ENCODE results near the gene FSIP1. TPM values are rescaled to one million over a fixed set of nuclear protein-coding genes. Genes with fewer than 3 reads are reported as not detected.

FSIP1 gene
- total RNA-seq, 4 donors from 2014 or later, result 0.83 to 4.6 (median 1.4) TPM

DNA sequence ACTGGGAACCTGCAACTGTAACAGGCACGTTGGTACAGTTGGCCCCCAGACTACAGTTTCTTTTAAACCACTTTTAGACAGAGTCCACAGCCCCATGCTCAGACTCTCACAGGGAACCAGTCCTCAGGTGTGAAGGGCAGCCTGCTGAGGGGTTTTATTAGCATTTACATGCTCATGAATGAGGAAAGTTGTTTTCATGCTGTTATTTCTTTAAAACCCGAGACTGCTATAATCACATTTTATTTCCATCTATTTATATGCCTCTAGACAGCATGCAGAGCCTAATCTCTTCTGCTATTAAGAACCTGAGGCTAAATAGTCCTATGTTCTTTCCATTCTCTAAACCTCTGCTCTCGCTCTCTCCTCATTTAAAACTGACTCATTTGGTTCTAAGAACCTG is 26.3 kb upstream of the FSIP1 start:
- WGBS, result 69% methylated on average over 3 of the region's 3 CpGs
- intact Hi-C loops (cut with DNase I), result no loop called here
- TF ChIP-seq EP300 (IDR thresholded peaks at IDR 0.05), result no peak
- TF ChIP-seq POLR2AphosphoS5 (IDR thresholded peaks at IDR 0.05), result no peak
- TF ChIP-seq, protein P1, sequence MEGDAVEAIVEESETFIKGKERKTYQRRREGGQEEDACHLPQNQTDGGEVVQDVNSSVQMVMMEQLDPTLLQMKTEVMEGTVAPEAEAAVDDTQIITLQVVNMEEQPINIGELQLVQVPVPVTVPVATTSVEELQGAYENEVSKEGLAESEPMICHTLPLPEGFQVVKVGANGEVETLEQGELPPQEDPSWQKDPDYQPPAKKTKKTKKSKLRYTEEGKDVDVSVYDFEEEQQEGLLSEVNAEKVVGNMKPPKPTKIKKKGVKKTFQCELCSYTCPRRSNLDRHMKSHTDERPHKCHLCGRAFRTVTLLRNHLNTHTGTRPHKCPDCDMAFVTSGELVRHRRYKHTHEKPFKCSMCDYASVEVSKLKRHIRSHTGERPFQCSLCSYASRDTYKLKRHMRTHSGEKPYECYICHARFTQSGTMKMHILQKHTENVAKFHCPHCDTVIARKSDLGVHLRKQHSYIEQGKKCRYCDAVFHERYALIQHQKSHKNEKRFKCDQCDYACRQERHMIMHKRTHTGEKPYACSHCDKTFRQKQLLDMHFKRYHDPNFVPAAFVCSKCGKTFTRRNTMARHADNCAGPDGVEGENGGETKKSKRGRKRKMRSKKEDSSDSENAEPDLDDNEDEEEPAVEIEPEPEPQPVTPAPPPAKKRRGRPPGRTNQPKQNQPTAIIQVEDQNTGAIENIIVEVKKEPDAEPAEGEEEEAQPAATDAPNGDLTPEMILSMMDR (IDR thresholded peaks at IDR 0.05), result no peak
- TF ChIP-seq POLR2A (IDR thresholded peaks at IDR 0.05; ENCODE audit: low read depth), result no peak

DNA sequence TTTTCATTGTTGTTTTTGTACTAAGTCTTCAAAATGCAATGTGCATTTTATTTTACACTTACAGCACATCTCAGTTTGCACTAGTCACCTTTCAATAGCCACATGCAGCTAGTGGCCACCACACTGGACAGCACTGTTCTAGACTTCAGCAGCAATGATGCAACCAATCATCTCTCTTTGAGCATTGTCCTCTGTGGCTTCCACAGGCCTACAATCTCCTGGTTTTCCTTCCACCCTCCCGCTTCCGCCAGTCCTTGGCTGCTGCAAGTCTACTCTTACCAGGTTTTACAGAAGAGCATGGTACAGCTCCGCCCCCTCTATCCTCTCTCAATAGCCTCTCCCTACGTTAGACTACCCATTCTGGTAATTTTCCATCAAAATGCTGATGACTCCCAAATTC is 25.1 kb upstream of the FSIP1 start:
- WGBS, result 88% methylated on average over 4 of the region's 4 CpGs
- Histone ChIP-seq H3K36me3 (no peaks in the 10 kb centered on the region), H3K9me3 (no peaks in the 10 kb centered on the region), H3K27me3 (no peaks in the 10 kb centered on the region), H3K27ac (replicated peaks in 1 of 4) (no peak overlapping the region), H3K4me1 (no peaks in the 10 kb centered on the region), H3K4me3 (no peak overlapping the region)
- intact Hi-C loops (cut with DNase I), result no loop called here
- DNase-seq (ENCODE audit: extremely low spot score), result no peak
- TF ChIP-seq POLR2A (IDR thresholded peaks at IDR 0.05; ENCODE audit: low read depth), result no peak
- TF ChIP-seq, protein P1 (IDR thresholded peaks at IDR 0.05), result no peak
- no peak for TF ChIP-seq EP300 (IDR thresholded peaks at IDR 0.05)
- no peak for TF ChIP-seq POLR2AphosphoS5 (IDR thresholded peaks at IDR 0.05)

More for the DNA sequence above, 26.3 kb upstream of the FSIP1 start:
- Histone ChIP-seq H3K36me3 (no peaks in the 10 kb centered on the region), H3K4me3 (no peak overlapping the region), H3K27me3 (no peaks in the 10 kb centered on the region), H3K9me3 (no peaks in the 10 kb centered on the region), H3K27ac (replicated peaks in 1 of 4) (no peak overlapping the region), H3K4me1 (no peaks in the 10 kb centered on the region)
- DNase-seq (ENCODE audit: extremely low spot score), result no peak

DNA sequence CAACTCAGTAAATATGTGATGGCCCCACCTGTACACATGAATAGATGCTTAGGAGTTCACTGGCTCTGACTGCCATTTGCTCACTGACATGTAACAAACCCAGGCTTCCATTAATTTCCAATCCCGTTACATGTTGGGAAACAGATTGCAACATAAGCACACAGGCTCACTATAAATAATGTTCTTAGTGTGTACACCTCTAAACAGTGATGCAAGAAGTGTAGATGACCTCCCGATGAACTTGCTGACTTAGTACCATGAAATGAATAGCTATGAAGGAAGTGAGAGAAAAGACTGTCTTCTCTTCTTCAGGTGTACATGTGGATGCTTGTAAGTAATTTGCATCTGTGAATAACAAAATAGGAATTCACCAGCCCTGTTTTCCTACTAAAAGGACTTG is 21.4 kb upstream of the FSIP1 start:
- no peaks in the 10 kb centered on the region for H3K9me3 ChIP-seq
- H3K4me1 ChIP-seq, result no peaks in the 10 kb centered on the region
- H3K4me3 ChIP-seq, result no peak overlapping the region
- H3K27me3 ChIP-seq, result no peaks in the 10 kb centered on the region
- 78% methylated on average over 2 of the region's 2 CpGs for WGBS
- TF ChIP-seq, protein P1 (IDR thresholded peaks at IDR 0.05), result no peak
- peak in 1 of 2 donors; percentile 10 for TF ChIP-seq POLR2AphosphoS5 (IDR thresholded peaks at IDR 0.05)
- intact Hi-C loops (cut with DNase I), result loop anchor here (5.0 kb wide), 1 partner anchor 68 kb away; no protein-coding TSS in a partner anchor
- H3K36me3 ChIP-seq, result peaks cover 0 to 8% (median 0%) of the 10 kb centered on the region in 4 donors
- no peak overlapping the region for H3K27ac ChIP-seq (replicated peaks in 1 of 4)
- DNase-seq (ENCODE audit: extremely low spot score), result no peak

DNA sequence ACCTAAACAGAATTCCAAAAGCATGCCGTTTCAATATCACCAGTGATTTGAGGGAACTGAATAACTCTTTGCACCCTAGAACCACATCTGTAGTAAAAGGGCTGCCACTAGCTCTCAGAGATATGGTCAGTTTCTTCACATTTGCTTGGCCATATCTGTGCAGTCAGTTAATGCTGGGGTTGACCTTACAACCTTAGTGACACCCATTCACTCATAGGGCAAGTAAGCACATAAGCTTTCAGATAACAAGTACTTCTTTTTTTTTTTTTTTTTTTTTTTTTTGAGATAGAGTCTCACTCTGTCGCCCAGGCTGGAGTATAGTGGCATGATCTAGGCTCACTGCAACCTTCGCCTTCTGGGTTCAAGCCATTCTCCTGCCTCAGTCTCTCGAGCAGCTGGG is 20.4 kb upstream of the FSIP1 start:
- intact Hi-C loops (cut with DNase I), result loop anchor here (5.0 kb wide), 1 partner anchor 69 kb away; no protein-coding TSS in a partner anchor
- WGBS, result 94% methylated on average over 4 of the region's 4 CpGs
- Histone ChIP-seq H3K4me3 (no peak overlapping the region), H3K9me3 (no peaks in the 10 kb centered on the region), H3K27me3 (no peaks in the 10 kb centered on the region), H3K4me1 (no peaks in the 10 kb centered on the region), H3K27ac (replicated peaks in 1 of 4) (no peak overlapping the region), H3K36me3 (peaks cover 0 to 8% (median 0%) of the 10 kb centered on the region in 4 donors)
- no peak for TF ChIP-seq POLR2A (IDR thresholded peaks at IDR 0.05; ENCODE audit: low read depth)
- no peak for TF ChIP-seq EP300 (IDR thresholded peaks at IDR 0.05)
- no peak for TF ChIP-seq POLR2AphosphoS5 (IDR thresholded peaks at IDR 0.05)
- TF ChIP-seq, protein P1 (IDR thresholded peaks at IDR 0.05), result no peak
- no peak for DNase-seq (ENCODE audit: extremely low spot score)
